PC-9 (cell line): ENCODE data around the gene RFLNA. TPM values are rescaled to one million over a fixed set of nuclear protein-coding genes. Genes with fewer than 3 reads are reported as not detected.

Experiments used
- Bru-seq: library from RNA; stranded (reverse); fragments of 400-500 nt; gene quantifications from one replicate; lab custom pipeline; 2021; lab: Mats Ljungman, UMichigan
- BruChase-seq, 2 experiments: library from RNA; stranded (reverse); fragments of 400-500 nt; gene quantifications; one replicate each; lab custom pipeline; 2021; lab: Mats Ljungman, UMichigan
- BruUV-seq: library from RNA; stranded (reverse); fragments of 400-500 nt; replicated peaks from 2 replicates; lab custom pipeline; 2021; lab: Mats Ljungman, UMichigan
- CTCF ChIA-PET: fragments of 300-600 bp; sonication (Branson Sonifier 250); formaldehyde crosslinking; loops from one replicate; lab custom pipeline; 2022; ENCODE audit warnings: antibody characterized with exemption; lab: Charles Lee
- POLR2A ChIA-PET: fragments of 300-600 bp; sonication (Branson Sonifier 250); formaldehyde crosslinking; loops from one replicate; lab custom pipeline; 2022; ENCODE audit warnings: antibody characterized with exemption; ENCODE audit not compliant: unreplicated experiment; lab: Charles Lee
- DNase-seq, 2 experiments: peaks; one replicate each; pipeline versions ENCODE4 v3.0.0 to v3.0.0-alpha.2; 2015 to 2022; ENCODE audit warnings: mixed read lengths in 1 of 2
- H2AFZ ChIP-seq: fragments of 200-600 bp; sonication (generic); 2 replicates; pipeline ENCODE4 v1.8.1; 2017; ENCODE audit warnings: antibody characterized with exemption
- H3F3A ChIP-seq: fragments of 200-600 bp; sonication (generic); 2 replicates; pipeline ENCODE4 v1.8.1; 2017; ENCODE audit warnings: antibody characterized with exemption, mild to moderate bottlenecking, low read depth; ENCODE audit not compliant: insufficient read depth
- H3K27ac ChIP-seq: fragments of 200-600 bp; sonication (generic); 2 replicates; pipeline ENCODE4 v1.6.1; 2016; ENCODE audit warnings: mixed run types
- H3K27me3 ChIP-seq: fragments of 200-600 bp; sonication (generic); 2 replicates; pipeline ENCODE4 v1.6.1; 2016; ENCODE audit warnings: low read depth, mixed run types; ENCODE audit not compliant: insufficient read depth
- H3K36me3 ChIP-seq: fragments of 200-600 bp; sonication (generic); 2 replicates; pipeline ENCODE4 v1.6.1; 2016; ENCODE audit warnings: low read depth, mixed run types
- H3K4me1 ChIP-seq: fragments of 200-600 bp; sonication (generic); replicated peaks from 2 replicates; pipeline ENCODE4 v1.6.1; 2016; ENCODE audit warnings: mixed run types; ENCODE audit not compliant: insufficient read depth
- H3K4me2 ChIP-seq: fragments of 200-600 bp; sonication (generic); 2 replicates; pipeline ENCODE4 v1.6.1; 2017; ENCODE audit warnings: mixed run types
- H3K4me3 ChIP-seq: fragments of 200-600 bp; sonication (generic); 2 replicates; pipeline ENCODE4 v1.6.1; 2016; ENCODE audit warnings: mixed run types
- H3K79me2 ChIP-seq: fragments of 200-600 bp; sonication (generic); 2 replicates; pipeline ENCODE4 v1.6.1; 2017; ENCODE audit warnings: low read depth, mixed run types
- H3K9me2 ChIP-seq: fragments of 200-600 bp; sonication (generic); 2 replicates; pipeline ENCODE4 v1.8.1; 2017; ENCODE audit warnings: mild to moderate bottlenecking; ENCODE audit not compliant: insufficient read depth
- H3K9me3 ChIP-seq: fragments of 200-600 bp; sonication (generic); 2 replicates; pipeline ENCODE4 v1.8.1; 2016; ENCODE audit warnings: low read depth; ENCODE audit not compliant: insufficient read depth
- H4K20me1 ChIP-seq: fragments of 200-600 bp; sonication (generic); 2 replicates; pipeline ENCODE4 v1.8.1; 2017; ENCODE audit not compliant: insufficient read depth
- EZH2 ChIP-seq: fragments of 200-600 bp; sonication (generic); IDR thresholded peaks from 2 replicates; pipeline ENCODE4 v1.8.0; 2017; ENCODE audit warnings: antibody characterized with exemption, low read depth
- intact Hi-C: fragments of 100-400 bp; cut with micrococcal nuclease; formaldehyde crosslinking; loops from one replicate; pipeline ENCODE4 v1.10.0; 2022; ENCODE audit not compliant: unreplicated experiment
- long read RNA-seq: library from polyadenylated mRNA; stranded (forward); transcript quantifications from one replicate; pipeline ENCODE4 v2.0.0, GENCODE V29; 2022
- total RNA-seq: library from RNA; stranded (reverse); gene quantifications from 2 replicates; pipeline ENCODE4 v1.2.3, GENCODE V29; 2021
- TF ChIP-seq, protein P1 (sequence below): fragments of 200-600 bp; sonication (generic); conservative IDR thresholded peaks from 2 replicates; pipeline ENCODE4 v1.6.1; 2017; ENCODE audit warnings: mixed run types, antibody characterized with exemption, mild to moderate bottlenecking, moderate library complexity

RFLNA gene, protein sequence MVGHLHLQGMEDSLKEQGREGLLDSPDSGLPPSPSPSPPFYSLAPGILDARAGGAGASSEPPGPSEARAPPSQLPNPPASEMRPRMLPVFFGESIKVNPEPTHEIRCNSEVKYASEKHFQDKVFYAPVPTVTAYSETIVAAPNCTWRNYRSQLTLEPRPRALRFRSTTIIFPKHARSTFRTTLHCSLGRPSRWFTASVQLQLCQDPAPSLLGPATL
- total RNA-seq (not detected in 2 replicates), Bru-seq, nascent RNA (percentile 3 among the genes with signal in this experiment), BruChase-seq, experiment 1, labeled RNA remaining after a 2-hour chase (percentile 3 among the genes with signal in this experiment), BruChase-seq, experiment 2, labeled RNA remaining after a 6-hour chase (not detected)
- long read RNA-seq: 0 reads

DNA sequence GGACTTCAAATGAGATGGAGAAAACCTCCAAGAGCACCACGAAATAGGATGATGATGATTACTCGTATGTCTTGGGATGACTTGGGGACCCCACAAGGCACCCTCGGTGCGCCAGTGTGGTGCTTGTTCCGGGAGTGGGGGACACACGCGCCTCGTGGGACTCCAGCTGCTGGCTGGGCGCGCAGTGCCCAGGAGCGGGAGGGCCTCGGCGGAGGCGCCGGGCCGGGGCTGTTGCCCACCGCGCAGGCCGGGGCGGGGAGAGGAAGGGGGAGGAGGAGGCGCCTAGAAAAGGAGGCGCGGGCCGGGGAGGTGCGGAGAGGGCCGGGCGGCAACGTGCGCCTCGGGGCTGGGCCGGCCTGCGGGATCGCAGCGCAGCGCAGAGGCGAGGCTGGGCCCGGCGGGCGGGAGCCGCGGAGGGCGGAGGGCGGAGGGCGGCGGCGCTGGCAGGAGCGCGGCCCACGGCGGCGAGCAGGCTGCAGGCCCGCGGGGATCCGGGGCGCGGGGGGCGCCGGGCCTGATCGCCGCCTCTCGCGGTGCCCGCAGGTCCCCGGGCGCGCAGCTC is at the start of gene RFLNA:
TSS of gene RFLNA (plus strand) at position 314 of the 562 bp plus-strand sequence. CDS start 337 bp downstream, outside the sequence.
- CTCF ChIA-PET: no interaction called here
- no TSS peak for BruUV-seq

DNA sequence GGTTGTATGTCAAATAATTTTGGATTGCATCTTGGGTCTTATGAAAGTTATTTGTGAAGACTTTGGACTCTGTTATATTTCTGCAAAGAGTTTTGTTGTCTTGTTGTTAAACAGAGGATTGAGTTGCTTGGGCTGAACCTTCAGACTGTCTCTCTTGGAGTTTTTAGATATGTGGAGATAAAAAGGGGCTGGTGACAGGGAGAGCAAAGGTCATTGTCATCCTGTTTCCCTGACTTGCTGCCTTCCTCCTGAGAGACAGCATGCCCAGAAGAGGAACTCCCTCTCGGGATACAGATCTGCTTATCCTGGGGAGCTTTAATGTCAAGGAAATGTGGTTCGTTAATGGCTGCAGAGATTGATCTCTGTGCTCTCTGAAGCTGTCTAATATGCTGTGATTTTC is 47.6 kb upstream of the RFLNA start:
- H3K27me3 ChIP-seq: peaks cover 99% of the 10 kb centered on the region
- no peaks in the 10 kb centered on the region for H3F3A ChIP-seq
- H3K36me3 ChIP-seq: no peaks in the 10 kb centered on the region
- no peaks in the 10 kb centered on the region for H3K9me2 ChIP-seq
- no peaks in the 10 kb centered on the region for H3K9me3 ChIP-seq
- DNase-seq: no peak
- intact Hi-C loops: no loop called here
- H4K20me1 ChIP-seq: no peaks in the 10 kb centered on the region
- no peak overlapping the region for H3K27ac ChIP-seq
- H3K4me2 ChIP-seq: no peak overlapping the region
- CTCF ChIA-PET: no interaction called here
- H2AFZ ChIP-seq: no peak overlapping the region
- POLR2A ChIA-PET: no interaction called here
- BruUV-seq: no TSS peak
- no peaks in the 10 kb centered on the region for H3K4me1 ChIP-seq
- no peaks in the 10 kb centered on the region for H3K79me2 ChIP-seq
- H3K4me3 ChIP-seq: no peak overlapping the region
- TF ChIP-seq, protein P1, sequence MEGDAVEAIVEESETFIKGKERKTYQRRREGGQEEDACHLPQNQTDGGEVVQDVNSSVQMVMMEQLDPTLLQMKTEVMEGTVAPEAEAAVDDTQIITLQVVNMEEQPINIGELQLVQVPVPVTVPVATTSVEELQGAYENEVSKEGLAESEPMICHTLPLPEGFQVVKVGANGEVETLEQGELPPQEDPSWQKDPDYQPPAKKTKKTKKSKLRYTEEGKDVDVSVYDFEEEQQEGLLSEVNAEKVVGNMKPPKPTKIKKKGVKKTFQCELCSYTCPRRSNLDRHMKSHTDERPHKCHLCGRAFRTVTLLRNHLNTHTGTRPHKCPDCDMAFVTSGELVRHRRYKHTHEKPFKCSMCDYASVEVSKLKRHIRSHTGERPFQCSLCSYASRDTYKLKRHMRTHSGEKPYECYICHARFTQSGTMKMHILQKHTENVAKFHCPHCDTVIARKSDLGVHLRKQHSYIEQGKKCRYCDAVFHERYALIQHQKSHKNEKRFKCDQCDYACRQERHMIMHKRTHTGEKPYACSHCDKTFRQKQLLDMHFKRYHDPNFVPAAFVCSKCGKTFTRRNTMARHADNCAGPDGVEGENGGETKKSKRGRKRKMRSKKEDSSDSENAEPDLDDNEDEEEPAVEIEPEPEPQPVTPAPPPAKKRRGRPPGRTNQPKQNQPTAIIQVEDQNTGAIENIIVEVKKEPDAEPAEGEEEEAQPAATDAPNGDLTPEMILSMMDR: no peak
- no peak for TF ChIP-seq EZH2

More for the DNA sequence above, at the start of gene RFLNA:
- Histone ChIP-seq H3K27ac (no peak within 1 kb of the TSS), H3K4me2 (no peak within 1 kb of the TSS), H3K27me3 (peaks cover 62% of the 10 kb centered on the region), H3F3A (no peaks in the 10 kb centered on the region), H3K9me3 (no peaks in the 10 kb centered on the region), H4K20me1 (no peaks in the 10 kb centered on the region), H3K4me1 (no peaks in the 10 kb centered on the region), H3K79me2 (no peaks in the 10 kb centered on the region), H3K36me3 (no peaks in the 10 kb centered on the region), H2AFZ (no peak within 1 kb of the TSS), H3K4me3 (no peak within 1 kb of the TSS), H3K9me2 (no peaks in the 10 kb centered on the region)
- DNase-seq: no peak
- intact Hi-C loops: no loop called here
- POLR2A ChIA-PET: no interaction called here
- no peak for TF ChIP-seq EZH2
- TF ChIP-seq, protein P1: no peak

DNA sequence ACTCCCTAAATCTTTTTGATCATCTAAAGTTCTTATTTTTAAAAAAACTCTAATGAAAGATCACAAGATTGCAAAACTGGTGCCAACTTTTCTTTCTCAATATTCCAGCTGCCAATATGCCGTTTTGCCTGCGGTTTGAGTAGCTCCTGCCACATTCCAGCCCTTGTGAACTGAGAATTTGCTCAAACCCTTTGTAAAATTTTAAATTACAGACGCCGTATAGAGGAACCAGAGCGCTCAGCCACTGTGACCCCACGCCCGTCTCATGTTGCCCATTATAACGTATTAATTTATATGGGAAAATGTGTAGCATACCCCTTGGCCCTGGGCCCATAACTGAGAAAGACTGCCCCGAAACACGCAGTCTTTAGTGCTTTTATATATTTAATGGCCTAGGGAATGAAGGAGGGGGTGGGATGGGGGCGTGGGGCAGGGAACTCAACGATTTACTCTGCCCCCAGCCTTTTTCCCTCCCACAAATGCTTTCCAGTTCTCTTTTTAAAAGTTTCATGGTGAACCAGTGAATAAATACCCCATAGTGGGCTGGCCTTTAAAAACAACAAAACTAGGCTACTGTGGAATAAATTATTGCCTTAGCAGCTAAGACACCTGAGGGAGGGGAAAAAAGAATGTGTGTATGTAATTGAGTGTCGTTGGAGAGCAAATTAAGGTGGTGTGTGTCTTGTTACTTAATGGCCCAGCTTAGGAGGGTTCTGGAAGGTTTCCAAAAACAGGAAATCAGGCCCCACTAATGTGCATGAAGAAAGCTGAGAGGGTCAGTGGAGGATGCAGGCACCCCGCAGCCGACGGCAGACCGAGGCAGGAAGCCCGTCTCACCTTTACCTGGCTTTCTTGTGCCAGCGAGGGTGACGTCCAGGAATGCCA is 45.7 kb upstream of the RFLNA start:
- Histone ChIP-seq H4K20me1 (no peaks in the 10 kb centered on the region), H3K4me3 (no peak overlapping the region), H3K9me2 (no peaks in the 10 kb centered on the region), H3K79me2 (no peaks in the 10 kb centered on the region), H2AFZ (no peak overlapping the region), H3K36me3 (no peaks in the 10 kb centered on the region), H3K4me1 (no peaks in the 10 kb centered on the region), H3K27me3 (peaks cover 99% of the 10 kb centered on the region), H3F3A (no peaks in the 10 kb centered on the region), H3K9me3 (no peaks in the 10 kb centered on the region), H3K27ac (no peak overlapping the region), H3K4me2 (no peak overlapping the region)
- CTCF ChIA-PET: no interaction called here
- POLR2A ChIA-PET: no interaction called here
- DNase-seq: no peak
- BruUV-seq: no TSS peak
- TF ChIP-seq EZH2: no peak
- TF ChIP-seq, protein P1: no peak
- intact Hi-C loops: no loop called here
